Astrocyte (in vitro differentiated cells and primary cell): ENCODE data around the gene MBD5.

Experiments
- CTCF ChIP-seq: IDR thresholded peaks from 2 replicates; pipeline ENCODE4 v1.5.1; 2011; ENCODE audit warnings: low read depth, mild to moderate bottlenecking, inconsistent platforms, low read length, moderate library complexity; ENCODE audit not compliant: insufficient read depth
- EZH2 ChIP-seq: IDR thresholded peaks from 2 replicates; pipeline ENCODE4 v1.6.1; 2012; ENCODE audit warnings: mild to moderate bottlenecking, low read length, inconsistent platforms; ENCODE audit not compliant: insufficient read depth

GRCh38 chr2:148108385-148108784, 87.5 kb downstream of the MBD5 start:
- TF ChIP-seq CTCF (no peak), EZH2 (no peak)
